DMS 273 (cell line): ENCODE data around the gene PRDM15.

Experiments
- DNase-seq: peaks from one replicate; lab custom pipeline; 2025; ENCODE audit not compliant: unreplicated experiment; lab: John Stamatoyannopoulos, UW

The PRDM15 gene

DNA sequence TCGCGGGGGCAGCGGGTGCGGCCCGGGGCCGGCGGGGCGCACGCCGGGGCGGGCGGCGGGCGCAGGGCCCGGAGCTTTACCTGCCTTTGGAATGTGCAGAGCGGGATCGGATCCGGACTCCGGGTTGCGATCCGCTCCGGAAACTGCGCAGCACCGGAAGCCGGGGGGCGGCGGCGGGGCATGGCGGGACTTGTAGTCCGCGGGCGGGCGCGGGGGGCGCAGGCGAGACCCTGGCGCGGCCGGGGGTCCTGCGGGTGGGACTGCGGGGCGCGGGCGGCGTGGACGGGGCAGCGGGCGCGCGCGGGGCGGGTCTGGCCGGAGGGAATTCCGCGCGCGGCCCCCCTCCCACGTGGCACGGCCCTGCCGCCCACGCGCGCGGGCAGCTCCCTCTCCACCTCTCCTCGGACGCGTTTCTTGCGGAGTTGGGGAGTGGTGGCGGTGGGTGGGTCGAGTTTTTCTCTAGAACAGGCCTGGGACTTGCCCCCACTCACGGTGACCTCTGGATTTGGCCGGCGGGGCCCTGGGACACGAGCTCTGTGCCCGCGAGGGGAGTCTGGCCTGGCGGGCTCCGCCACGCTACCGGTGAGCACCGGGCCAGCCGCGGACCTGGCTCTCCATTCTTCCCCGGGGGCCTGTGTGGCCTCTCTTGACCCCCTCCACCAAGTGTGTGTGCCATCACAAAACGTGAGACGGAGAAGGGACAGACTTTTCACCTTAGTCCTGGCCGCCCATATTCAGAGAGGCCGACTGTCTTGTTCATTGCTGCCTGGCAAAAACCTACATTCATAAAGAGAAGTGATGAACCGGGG is at the start of gene PRDM15:
TSS of gene PRDM15 (minus strand) at position 155 of the 809 bp plus-strand sequence. CDS start 18,981 bp downstream, outside the sequence.
- DNase-seq: peak; percentile 91

- no peak for DNase-seq
These were observed 49.6 kb upstream of the PRDM15 start for GRCh38 chr21:41928621-41929220.

GRCh38 chr21:41927727-41928409 is 48.7 kb upstream of the PRDM15 start:
- DNase-seq: no peak

DNA sequence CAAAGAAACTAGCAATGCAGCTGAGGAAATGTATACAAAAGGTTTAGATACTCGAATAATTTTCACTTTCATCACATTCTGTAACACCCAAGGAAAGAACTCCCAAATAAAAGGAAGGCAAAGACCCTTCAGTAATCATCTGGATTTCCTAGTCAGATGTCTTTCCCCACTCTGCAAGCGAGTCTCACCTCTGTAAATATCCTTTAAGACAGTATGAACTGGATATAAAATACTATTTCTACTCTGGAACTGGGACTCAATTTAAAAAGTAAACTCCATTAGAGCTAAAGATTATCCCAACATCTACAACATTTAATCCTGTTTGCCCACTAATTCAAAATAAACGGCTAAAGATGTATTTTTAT is 47.6 kb upstream of the PRDM15 start:
- DNase-seq: no peak

GRCh38 chr21:41926117-41926806 is 47.1 kb upstream of the PRDM15 start:
- DNase-seq: peak; percentile 11

DNA sequence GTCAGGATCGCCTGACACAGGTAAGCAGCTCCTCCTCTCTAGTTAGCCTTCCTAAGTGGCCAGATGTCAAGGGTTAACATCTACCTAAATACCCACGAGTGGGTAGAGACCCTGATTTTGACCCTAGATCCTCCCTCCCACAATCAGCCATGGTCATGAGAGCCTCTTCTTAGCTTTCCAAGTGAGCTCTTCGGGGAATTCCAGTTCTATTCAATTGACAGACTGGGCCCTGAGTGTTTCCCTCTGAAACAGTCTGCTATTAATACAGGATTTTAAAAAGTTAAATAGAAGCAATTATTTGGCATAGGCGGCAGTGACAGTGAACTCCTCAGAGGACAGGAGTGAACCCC is 46.6 kb upstream of the PRDM15 start:
- DNase-seq: no peak

DNA sequence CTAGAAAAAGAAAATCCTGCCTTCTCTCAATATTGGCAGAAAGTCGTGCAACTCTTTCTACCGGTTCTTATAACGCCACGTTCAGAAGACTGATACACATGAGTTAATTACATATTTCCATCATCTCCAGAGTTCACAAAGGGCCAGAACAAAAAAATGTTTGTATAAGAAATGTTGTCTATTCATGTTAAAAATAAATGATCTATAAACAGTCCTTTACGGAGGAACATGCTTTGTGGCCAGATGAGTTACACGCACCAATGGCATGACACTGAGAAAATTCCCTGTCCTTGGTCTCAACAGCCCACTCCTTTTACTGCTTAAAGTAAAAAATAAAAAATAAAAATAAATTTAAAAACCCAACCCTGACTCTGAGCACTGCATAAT is 45.2 kb upstream of the PRDM15 start:
- no peak for DNase-seq

GRCh38 chr21:41923631-41924367 is 44.7 kb upstream of the PRDM15 start:
- no peak for DNase-seq

- no peak for DNase-seq
These were observed 44.0 kb upstream of the PRDM15 start for GRCh38 chr21:41923186-41923585.

GRCh38 chr21:41921021-41921420 is 41.9 kb upstream of the PRDM15 start:
- DNase-seq: no peak

DNA sequence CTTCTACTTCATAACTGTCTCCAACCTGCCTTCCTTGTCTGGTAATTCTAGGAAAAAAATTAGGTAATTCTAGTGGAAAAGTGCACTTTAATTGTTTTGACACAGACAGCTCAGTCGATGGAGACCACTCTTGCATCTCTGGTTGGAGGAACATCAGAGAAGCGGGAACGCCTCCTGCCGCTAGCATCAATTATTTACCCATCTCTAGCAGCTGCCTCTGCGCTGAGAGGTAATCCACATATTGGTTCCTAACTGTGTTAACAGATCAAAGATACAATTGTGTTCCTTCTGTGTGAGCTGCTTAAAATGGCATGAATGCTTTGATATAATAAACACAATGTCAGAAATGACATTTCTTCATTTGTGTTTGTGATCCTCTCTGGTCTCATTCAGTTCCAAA is 41.3 kb upstream of the PRDM15 start:
- DNase-seq: no peak

DNA sequence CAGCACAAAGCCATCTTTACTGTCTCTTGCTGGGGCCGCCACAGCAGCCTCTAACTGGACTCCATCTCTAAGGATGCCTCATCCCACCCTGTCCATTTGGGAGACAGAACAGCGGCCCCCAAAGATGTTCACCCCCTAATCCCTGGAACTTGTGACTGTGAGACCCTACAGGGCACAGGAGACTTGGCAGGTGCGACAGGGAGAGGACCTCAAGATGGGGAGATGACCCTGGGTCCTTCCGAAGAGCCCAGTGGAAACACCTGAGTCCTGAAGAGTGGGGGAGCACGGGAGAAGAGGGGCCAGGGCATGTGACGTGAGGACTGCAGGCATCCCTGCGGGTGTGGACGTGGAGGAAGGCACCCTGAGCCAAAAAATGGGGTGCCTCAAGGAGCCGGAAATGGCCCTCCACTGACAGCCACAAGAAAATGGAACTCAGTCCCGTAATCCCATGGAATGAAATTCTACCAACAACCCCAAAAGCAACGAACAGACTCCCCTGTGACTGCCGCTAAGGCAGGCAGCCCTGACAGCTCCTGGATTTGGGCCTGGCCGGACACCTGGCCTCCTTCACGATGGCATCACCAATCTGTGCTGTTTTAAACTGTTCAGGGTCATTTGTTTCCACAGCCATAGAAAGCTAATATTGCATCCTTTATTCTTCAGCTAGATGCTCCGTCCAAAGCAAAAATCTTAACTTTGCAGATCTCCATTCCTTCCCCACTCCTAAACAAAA is 40.7 kb upstream of the PRDM15 start:
- DNase-seq: no peak

- no peak for DNase-seq
These were observed 39.6 kb upstream of the PRDM15 start for GRCh38 chr21:41918561-41919358.

GRCh38 chr21:41917531-41917930 is 38.4 kb upstream of the PRDM15 start:
- no peak for DNase-seq

DNA sequence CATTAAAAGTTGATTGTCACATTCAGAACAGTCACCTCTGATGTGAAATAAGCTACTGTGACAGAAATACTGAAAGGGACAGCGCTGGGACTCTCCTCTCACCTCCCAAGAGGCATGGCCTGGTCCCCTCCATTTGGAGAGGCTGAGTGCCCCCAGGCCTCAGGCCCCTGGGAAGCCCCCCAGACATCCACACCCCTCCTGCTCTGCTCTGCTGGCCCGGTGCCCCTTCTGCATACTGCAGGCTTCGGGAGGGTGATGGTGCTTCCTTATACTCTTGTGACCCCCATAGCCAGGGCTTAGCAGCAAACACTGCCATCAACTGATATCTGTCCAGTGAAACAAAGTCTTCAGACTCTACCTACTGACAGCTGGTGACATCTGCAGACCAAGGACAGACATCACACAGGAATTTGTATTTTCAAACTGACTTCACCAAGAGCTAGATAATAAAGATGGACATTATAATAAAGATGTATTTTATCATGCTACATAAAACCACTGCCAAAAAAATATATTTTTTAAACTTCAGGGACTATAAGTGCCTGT is 37.8 kb upstream of the PRDM15 start:
- DNase-seq: no peak

DNA sequence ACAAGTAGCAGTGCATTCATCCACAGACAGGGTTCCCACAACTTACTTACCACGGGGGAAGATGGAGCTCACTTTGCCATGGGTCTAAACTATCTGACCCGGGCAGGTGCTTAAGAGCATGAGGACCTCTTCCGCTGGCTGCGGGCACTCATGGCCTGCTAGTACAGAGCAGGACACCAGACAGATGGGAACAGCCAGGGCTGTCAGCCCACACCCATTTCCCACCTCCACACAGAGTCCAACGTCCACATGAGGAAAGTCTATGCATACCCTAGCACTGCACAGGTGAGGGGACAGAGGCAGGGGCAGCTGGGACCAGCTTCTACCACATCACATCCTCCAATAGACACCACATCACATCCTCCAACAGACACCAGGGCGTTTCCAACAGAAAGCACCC is 35.8 kb upstream of the PRDM15 start:
- no peak for DNase-seq

GRCh38 chr21:41914358-41914757 is 35.2 kb upstream of the PRDM15 start:
- no peak for DNase-seq

GRCh38 chr21:41913230-41913629 is 34.1 kb upstream of the PRDM15 start:
- DNase-seq: no peak

DNA sequence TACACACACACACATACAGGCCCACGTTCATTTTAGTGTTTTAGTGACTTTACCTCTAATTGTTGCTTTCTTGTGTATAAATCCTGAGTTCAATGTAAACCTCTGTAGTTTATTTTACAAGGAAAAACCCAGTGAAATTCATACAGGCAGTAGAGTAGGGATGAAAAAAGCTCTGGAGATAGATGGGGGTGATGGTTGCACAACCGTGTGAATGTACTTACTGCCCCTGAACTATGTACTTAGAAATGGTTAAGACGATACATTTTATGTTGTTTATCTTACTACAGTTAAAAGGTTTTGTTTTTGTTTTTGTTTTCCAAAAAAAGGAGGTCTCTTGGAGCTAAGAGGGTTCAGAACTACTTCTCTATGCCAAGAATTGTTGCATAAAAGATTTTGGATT is 29.7 kb upstream of the PRDM15 start:
- no peak for DNase-seq
